GM19397 (cell line): Measurements from ENCODE around the gene TASOR.
"Not testable (repeated sequence)": the region's sequence is repeated elsewhere in the genome, so short reads cannot be mapped to it uniquely, and the experiment has no call there.

Source experiments
- ATAC-seq: cut with Tn5 transposase; IDR thresholded peaks from one replicate; pipeline ENCODE4 v1.9.1; 2021; ENCODE audit warnings: mild to moderate bottlenecking, moderate library complexity; ENCODE audit not compliant: unreplicated experiment

The TASOR gene

GRCh38 chr3:56683122-56683817, at the start of gene TASOR:
TASOR (minus strand) TSS chr3:56683265; CDS start chr3:56683006, 259 bp downstream.
- ATAC-seq = peak; percentile 82

- ATAC-seq = no peak
These were observed 49.0 kb upstream of the TASOR start for GRCh38 chr3:56732109-56732508.

GRCh38 chr3:56725175-56725574, 42.1 kb upstream of the TASOR start:
- ATAC-seq = peak; percentile 95

GRCh38 chr3:56724676-56725075, 41.6 kb upstream of the TASOR start:
- no peak for ATAC-seq

- ATAC-seq = no peak
These were observed 37.8 kb upstream of the TASOR start for GRCh38 chr3:56720849-56721248.

GRCh38 chr3:56718809-56719208, 35.7 kb upstream of the TASOR start:
- not testable (repeated sequence) for ATAC-seq

- no peak for ATAC-seq
These were observed 28.3 kb upstream of the TASOR start for GRCh38 chr3:56711344-56711743.

- ATAC-seq = not testable (repeated sequence)
These were observed 24.3 kb upstream of the TASOR start for GRCh38 chr3:56707412-56707811.

- ATAC-seq = no peak
These were observed 23.6 kb upstream of the TASOR start for GRCh38 chr3:56706629-56707028.

GRCh38 chr3:56704706-56705105, 21.6 kb upstream of the TASOR start:
- no peak for ATAC-seq

- no peak for ATAC-seq
These were observed 19.6 kb upstream of the TASOR start for GRCh38 chr3:56702490-56703315.

- no peak for ATAC-seq
These were observed 17.1 kb upstream of the TASOR start for GRCh38 chr3:56700151-56700550.

GRCh38 chr3:56694867-56695683, 12.0 kb upstream of the TASOR start:
- ATAC-seq = no peak

GRCh38 chr3:56693750-56694149, 10.7 kb upstream of the TASOR start:
- no peak for ATAC-seq

- ATAC-seq = not testable (repeated sequence)
These were observed 9.7 kb upstream of the TASOR start for GRCh38 chr3:56692520-56693433.

GRCh38 chr3:56692001-56692365, 8.9 kb upstream of the TASOR start:
- not testable (repeated sequence) for ATAC-seq

- no peak for ATAC-seq
These were observed 8.3 kb upstream of the TASOR start for GRCh38 chr3:56691165-56692000.

- ATAC-seq = no peak
These were observed 6.2 kb upstream of the TASOR start for GRCh38 chr3:56689303-56689702.

GRCh38 chr3:56688191-56688590, 5.1 kb upstream of the TASOR start:
- ATAC-seq = no peak
